HG03442 (cell line): ENCODE measurements around the gene NF2.

Source experiments
- ATAC-seq: cut with Tn5 transposase; IDR thresholded peaks from one replicate; pipeline ENCODE4 v1.9.1; 2021; ENCODE audit warnings: mild to moderate bottlenecking, moderate library complexity; ENCODE audit not compliant: unreplicated experiment

Gene NF2

GRCh38 chr22:29660021-29660420 lies 56.6 kb downstream of the NF2 start:
- ATAC-seq = no peak

- no peak for ATAC-seq
Observed at GRCh38 chr22:29661336-29661735, 57.9 kb downstream of the NF2 start.

- no peak for ATAC-seq
Observed at GRCh38 chr22:29663180-29663821, 59.9 kb downstream of the NF2 start.

GRCh38 chr22:29665486-29665885 lies 62.1 kb downstream of the NF2 start:
- ATAC-seq = no peak

- no peak for ATAC-seq
Observed at GRCh38 chr22:29668673-29669072, 65.2 kb downstream of the NF2 start.

- ATAC-seq = no peak
Observed at GRCh38 chr22:29670626-29671025, 67.2 kb downstream of the NF2 start.

GRCh38 chr22:29673361-29674066 lies 70.1 kb downstream of the NF2 start:
- ATAC-seq = no peak

GRCh38 chr22:29674121-29674520 lies 70.7 kb downstream of the NF2 start:
- ATAC-seq = no peak

GRCh38 chr22:29679316-29679715 lies 75.9 kb downstream of the NF2 start:
- ATAC-seq = no peak

- ATAC-seq = no peak
Observed at GRCh38 chr22:29683536-29683935, 80.1 kb downstream of the NF2 start.

- ATAC-seq = no peak
Observed at GRCh38 chr22:29684244-29684643, 80.8 kb downstream of the NF2 start.

- no peak for ATAC-seq
Observed at GRCh38 chr22:29689206-29689879, 85.9 kb downstream of the NF2 start.

- no peak for ATAC-seq
Observed at GRCh38 chr22:29689880-29690213, 86.4 kb downstream of the NF2 start.

GRCh38 chr22:29690476-29690875 lies 87.0 kb downstream of the NF2 start:
- no peak for ATAC-seq

GRCh38 chr22:29691636-29692326 lies 88.3 kb downstream of the NF2 start:
- no peak for ATAC-seq

- ATAC-seq = no peak
Observed at GRCh38 chr22:29692327-29692640, 88.9 kb downstream of the NF2 start.

GRCh38 chr22:29693161-29693560 lies 89.7 kb downstream of the NF2 start:
- ATAC-seq = no peak

- no peak for ATAC-seq
Observed at GRCh38 chr22:29693671-29694070, 90.2 kb downstream of the NF2 start.

GRCh38 chr22:29695129-29695926 lies 91.9 kb downstream of the NF2 start:
- ATAC-seq = no peak

GRCh38 chr22:29697853-29698598 lies 94.6 kb downstream of the NF2 start:
- no peak for ATAC-seq
